NCI-H526 treated with DMSO at 0.1 percent for 48 hours (cell line): ENCODE measurements around the gene MRPL39.
A peak's percentile ranks its signal among the peaks of the same experiment; 100 is the strongest.
"Not testable (repeated sequence)": the region's sequence is repeated elsewhere in the genome, so short reads cannot be mapped to it uniquely, and the experiment has no call there.

Experiments used
- DNase-seq: peaks from one replicate; lab custom pipeline; 2025; lab: John Stamatoyannopoulos, UW

Gene MRPL39

GRCh38 chr21:25607151-25608043 is at the start of gene MRPL39:
Gene MRPL39 (minus strand): TSS chr21:25607481. CDS start chr21:25607475, 6 bp downstream.
- DNase-seq: peak; percentile 73

DNA sequence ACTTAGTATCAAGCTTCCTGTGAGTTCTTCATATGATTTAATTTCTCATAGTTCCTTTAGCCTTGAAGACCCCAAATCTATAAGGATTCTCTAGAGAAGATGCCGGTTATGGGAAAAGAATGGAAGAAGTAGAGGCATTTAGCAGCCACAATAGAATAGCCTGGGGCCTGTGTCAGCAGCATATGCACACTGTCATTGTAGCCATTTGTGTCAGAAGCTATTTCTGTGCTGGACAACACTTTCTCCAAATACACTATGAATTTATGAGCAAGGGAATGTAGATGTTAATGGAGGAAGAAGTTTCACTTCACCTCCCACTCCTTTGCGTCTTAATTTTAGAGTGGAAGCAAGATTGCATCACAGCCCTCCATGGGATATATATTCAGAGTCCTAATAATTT is 49.1 kb upstream of the MRPL39 start:
- no peak for DNase-seq

GRCh38 chr21:25649146-25649545 is 41.9 kb upstream of the MRPL39 start:
- no peak for DNase-seq

DNA sequence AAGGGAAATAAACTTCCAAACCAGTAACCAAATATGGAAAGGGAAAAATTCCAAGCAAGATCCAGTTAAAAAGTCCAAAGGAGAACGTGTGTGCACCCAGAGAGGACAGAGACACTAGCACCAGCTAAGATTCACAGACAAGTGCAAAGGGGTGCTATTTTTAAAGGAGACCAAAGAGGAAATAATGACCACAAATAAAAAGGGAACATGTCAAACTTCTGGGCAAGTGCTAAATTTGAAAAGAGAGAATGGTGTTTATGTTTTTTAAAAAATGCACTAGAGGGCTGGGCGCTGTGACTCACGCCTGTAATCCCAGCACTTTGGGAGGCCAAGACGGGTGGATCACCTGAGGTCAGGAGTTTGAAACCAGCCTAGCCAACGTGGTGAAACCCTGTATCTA is 40.4 kb upstream of the MRPL39 start:
- no peak for DNase-seq

DNA sequence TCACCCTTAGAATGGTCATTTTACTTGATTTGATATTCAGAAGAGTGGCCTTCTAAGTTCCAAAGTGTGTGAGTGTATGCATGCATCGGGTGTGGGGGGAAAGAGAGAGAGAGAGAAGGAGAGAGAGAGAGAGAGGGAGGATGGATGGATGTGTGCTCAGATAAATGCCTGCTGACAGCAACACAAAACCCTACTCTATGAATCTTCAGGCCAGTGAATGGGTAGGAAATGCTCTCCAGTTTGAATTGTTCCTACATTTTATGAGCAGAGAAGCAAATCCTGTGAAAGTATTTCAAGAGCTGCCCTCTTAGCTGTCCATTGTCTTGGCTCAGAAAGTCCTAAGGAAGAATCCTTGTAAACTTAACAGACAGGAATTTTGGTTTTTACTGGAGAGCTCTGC is 39.2 kb upstream of the MRPL39 start:
- DNase-seq: no peak

DNA sequence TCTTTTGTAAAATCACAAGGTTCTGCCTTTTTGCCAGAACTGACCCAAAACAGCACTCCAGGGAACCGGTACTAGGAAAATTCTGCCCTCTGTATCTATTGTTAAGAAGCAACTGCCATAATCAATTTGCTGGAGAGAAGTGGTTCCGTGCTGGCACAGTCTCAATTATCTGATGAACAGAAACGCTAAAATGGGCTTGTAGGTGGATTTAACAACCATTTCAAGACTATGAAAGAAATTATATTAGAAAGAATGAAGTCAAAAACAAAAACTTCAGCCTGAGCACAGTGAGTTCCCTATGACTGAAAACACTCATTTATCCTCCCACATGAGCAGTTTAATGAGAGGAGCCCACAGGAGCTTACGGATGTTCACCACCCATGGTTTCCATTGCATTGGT is 36.2 kb upstream of the MRPL39 start:
- DNase-seq: no peak

DNA sequence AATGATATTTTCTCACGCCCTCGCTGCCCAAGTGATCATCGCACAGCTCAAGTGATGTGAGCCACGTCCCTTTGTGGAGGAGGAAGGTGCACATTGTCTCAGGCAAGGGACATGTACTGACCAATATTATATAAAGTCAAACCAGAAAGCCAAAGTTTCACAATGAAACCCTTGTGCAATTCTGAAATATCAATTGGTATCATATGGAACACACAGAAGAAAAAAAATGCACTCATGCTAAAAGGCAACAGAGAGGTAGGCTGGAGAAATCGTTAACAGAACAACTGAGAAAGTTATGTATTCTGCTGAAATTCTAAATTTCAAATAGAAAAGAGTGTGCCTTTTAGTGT is 33.6 kb upstream of the MRPL39 start:
- no peak for DNase-seq

DNA sequence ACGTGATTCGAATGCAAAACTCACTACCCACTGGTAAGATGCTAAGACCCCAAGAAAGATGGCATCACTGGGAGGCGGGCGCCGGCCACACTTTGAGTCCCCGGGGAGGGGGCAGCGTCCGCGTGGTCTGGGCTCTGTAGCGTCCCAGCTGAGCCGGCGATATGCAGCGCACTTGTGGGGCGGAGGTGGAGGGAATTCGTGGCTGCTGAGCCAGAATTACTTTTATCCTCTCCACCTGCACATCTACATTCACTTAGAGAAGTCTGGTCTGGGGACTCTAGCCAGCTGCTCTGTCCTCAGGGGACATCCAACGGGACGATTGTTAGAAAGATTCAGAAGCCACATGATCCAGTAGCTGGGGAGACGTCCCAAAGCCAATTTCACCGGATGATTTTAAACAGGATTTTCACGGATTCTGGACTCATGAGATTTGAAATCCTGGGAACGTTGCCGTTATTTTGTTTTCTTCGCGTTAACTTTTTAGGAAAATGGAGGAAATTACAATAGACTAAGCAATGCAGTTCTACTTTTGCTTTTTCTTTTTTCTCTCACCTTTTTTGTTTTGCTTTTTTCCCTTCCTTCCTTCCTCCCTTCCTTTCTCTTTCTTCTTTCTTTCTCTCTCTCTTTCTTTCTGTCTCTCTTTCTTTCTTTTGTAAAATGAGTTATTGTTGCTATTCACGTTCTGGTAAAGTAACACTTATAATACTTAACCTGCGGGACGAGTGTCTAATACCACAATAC is 33.1 kb upstream of the MRPL39 start:
- DNase-seq: no peak

GRCh38 chr21:25639551-25640201 is 32.4 kb upstream of the MRPL39 start:
- no peak for DNase-seq

GRCh38 chr21:25638660-25639550 is 31.6 kb upstream of the MRPL39 start, which contains the start of gene JAM2:
Gene JAM2 (plus strand): TSS chr21:25639258. CDS start chr21:25639822, 564 bp downstream.
- DNase-seq: no peak

- no peak for DNase-seq
Measured at GRCh38 chr21:25637851-25638659, 30.8 kb upstream of the MRPL39 start.

DNA sequence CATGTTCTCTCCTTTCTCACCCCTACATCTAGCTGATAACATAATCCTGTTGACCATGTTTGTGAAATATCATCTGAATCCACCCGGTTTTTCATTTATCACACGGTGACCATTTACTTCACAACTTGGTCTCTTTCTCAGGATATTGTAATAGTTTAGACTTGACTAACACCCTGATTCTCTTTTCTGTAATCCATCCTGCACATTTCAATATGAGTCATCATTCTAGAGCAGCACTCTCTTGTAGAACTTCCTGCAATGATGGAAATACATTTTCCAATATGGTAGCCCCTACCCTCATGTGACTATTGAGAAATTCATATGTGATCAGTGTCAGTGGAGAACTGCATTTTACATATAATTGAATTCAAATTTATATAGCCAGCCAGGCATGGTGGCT is 29.4 kb upstream of the MRPL39 start:
- DNase-seq: no peak

DNA sequence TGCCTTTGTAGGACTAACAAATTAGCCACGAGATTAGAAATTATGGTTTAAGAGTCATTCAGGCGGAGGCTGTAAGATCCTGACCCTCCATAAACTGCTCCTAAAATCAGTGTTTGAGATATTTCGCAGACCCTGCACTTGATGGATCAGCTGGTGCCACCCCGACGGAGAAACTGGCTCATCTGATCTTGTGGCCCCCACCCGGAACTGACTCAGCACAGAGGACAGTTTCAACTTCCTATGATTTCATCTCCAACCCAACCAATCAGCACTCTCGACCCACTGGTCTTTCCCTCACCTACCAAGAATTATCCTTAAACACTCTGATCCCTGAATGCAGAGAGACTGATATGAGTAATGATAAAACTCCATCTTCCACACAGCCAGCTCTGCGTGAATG is 28.0 kb upstream of the MRPL39 start:
- no peak for DNase-seq

DNA sequence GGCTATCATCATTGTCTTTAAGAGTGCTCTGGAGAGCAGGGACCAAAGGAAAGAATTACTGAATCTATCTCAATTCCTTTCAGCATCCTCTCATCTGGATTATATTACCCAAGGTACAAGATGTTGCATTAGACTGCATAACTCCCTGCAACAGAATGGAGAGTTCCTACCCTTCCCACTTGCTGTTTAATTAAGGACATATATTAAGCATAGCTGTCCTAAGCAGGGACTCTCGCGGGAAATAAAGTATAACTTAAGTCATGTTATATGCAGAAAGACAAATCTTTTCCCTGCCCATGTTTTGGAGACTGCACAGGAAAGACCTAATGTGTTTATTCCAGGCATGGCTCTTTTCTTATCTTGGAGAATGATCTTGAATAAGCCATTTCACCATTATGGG is 25.0 kb upstream of the MRPL39 start:
- DNase-seq: no peak

- no peak for DNase-seq
Measured at GRCh38 chr21:25626757-25627156, 19.5 kb upstream of the MRPL39 start.

GRCh38 chr21:25625776-25626555 is 18.7 kb upstream of the MRPL39 start:
- DNase-seq: not testable (repeated sequence)

DNA sequence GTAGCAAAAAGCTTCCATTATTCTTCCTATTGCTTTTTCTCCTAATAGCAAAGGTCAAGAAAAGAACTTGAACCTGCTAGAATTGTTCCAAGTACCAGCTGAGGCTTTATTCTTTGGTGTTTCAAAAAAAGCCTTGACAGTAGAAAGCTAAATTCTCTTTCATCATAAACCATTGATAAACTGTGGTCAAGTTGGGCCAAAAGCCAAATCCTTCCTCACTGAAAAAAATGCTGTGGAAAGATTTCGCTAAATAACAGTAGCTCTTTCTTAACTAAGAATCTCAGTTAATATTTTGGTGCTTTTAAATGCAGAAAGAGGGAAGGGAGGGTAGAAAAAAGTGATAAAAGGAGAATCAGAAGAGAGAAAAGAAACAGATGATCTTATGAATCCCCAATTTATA is 17.8 kb upstream of the MRPL39 start:
- DNase-seq: no peak

GRCh38 chr21:25624511-25624910 is 17.2 kb upstream of the MRPL39 start:
- no peak for DNase-seq

DNA sequence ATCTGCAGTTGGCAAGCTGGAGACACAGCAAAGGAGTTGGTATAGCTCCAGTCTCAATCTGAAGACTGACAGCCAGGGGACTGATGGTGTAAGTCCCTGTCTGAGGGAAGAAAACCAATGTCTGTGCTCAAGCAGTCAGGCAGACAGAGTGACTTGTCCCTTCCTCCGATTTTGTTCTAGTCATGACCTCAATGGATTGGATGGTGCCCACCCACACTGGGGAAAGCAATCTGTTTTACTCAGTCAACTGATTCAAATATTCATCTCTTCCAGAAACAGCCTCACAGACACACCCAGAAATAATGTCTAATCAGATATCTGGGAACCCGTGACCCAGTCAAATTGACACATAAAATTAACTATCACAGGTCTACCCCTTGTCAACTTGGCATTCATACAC is 11.9 kb upstream of the MRPL39 start:
- DNase-seq: no peak

DNA sequence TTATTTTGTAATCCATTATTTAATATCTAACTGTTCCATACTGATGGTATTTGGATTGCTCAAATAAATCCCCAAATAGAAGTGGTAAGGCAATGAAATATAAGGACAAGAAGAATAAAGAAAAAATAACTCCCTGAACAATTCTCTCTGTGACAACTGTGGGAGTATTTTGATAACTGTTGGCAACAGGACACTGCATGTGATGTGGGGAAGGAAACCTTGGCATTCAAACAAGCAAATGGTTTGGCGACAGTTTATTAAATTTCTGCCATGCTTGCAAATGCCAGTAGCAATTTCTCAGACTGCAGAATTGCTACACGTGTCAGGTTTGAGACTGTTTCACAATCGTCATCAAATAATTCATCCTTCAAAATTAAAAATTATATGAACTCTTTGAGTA is 8.6 kb upstream of the MRPL39 start:
- no peak for DNase-seq
